Testis (tissue), 3 donors: ENCODE data around the gene HNRNPA2B1. TPM values are rescaled to one million over a fixed set of nuclear protein-coding genes. Genes with fewer than 3 reads are reported as not detected.

Experiments used
- DNase-seq: peaks from one replicate; pipeline ENCODE4 v3.0.0-alpha.2; 2019
- H3K27ac ChIP-seq, 2 donors: fragments of 200-600 bp; sonication (generic); one replicate each; pipeline ENCODE4 v1.5.1; 2019
- H3K27me3 ChIP-seq: fragments of 200-600 bp; sonication (generic); one replicate; pipeline ENCODE4 v1.5.1; 2019
- H3K36me3 ChIP-seq: fragments of 200-600 bp; sonication (generic); one replicate; pipeline ENCODE4 v1.5.1; 2017; ENCODE audit warnings: low read depth; ENCODE audit errors: missing control alignments
- H3K4me1 ChIP-seq: fragments of 200-600 bp; sonication (generic); one replicate; pipeline ENCODE4 v1.5.1; 2019
- H3K4me3 ChIP-seq, 2 donors: fragments of 200-600 bp; sonication (generic); one replicate each; pipeline ENCODE4 v1.5.1; 2017 to 2019
- H3K9me3 ChIP-seq: fragments of 200-600 bp; sonication (generic); one replicate; pipeline ENCODE4 v1.5.1; 2017
- CTCF ChIP-seq, 3 experiments: fragments of 450-650 bp in 2 of 3; fragments of 200-600 bp in 1 of 3; sonication (generic) in 1 of 3; IDR thresholded peaks; one replicate each; pipeline ENCODE4 v1.5.1; 2016 to 2019; ENCODE audit warnings: antibody characterized with exemption in 3 of 3, mild to moderate bottlenecking in 2 of 3, moderate library complexity in 1 of 3
- POLR2A ChIP-seq: fragments of 450-650 bp; IDR thresholded peaks from one replicate; pipeline ENCODE4 v1.6.1; 2017; ENCODE audit warnings: antibody characterized with exemption, mild to moderate bottlenecking, moderate library complexity
- WGBS, 2 donors: methylation state at CpG; one replicate each; pipeline ENCODE4 v1.1.5; 2018; 5-methylcytosine and 5-hydroxymethylcytosine counted together
- intact Hi-C: fragments of 100-400 bp; cut with DNase I; formaldehyde crosslinking; loops from one replicate; pipeline ENCODE4 v1.15.1; 2023; ENCODE audit warnings: low total_unique reads
- polyA plus RNA-seq: library from polyadenylated mRNA; stranded (reverse); fragments of 350-450 nt; fragmentation: Illumina TruSeq; extraction: RNeasy Lipid Tissue Mini Kit (QIAGEN cat#74804); gene quantifications from one replicate; pipeline ENCODE4 v1.2.3, GENCODE V29; 2014; ENCODE audit warnings: low read depth, low replicate concordance; ENCODE audit not compliant: insufficient read depth
- total RNA-seq, 2 donors: library from RNA; depleted of rRNA; stranded (reverse); fragments of >200 nt; gene quantifications; one replicate each; pipeline ENCODE4 v1.2.3, GENCODE V29; 2016

HNRNPA2B1 gene
- total and polyA plus RNA-seq, 3 donors from 2014 or later, result 343 to 659 (median 372) TPM

GRCh38 chr7:26160896-26161295 lies 39.6 kb downstream of the HNRNPA2B1 start:
- no peaks in the 10 kb centered on the region for H3K36me3 ChIP-seq
- WGBS, 2 donors, result 93 to 94% methylated on average over 2 of the region's 2 CpGs
- H3K27ac ChIP-seq, result no peak overlapping the region
- H3K4me1 ChIP-seq, result no peaks in the 10 kb centered on the region
- DNase-seq, result no peak
- TF ChIP-seq POLR2A (no peak), CTCF (IDR thresholded peaks at IDR 0.05) (no peak)
- H3K9me3 ChIP-seq, result no peaks in the 10 kb centered on the region
- no peak overlapping the region for H3K4me3 ChIP-seq
- intact Hi-C loops, result no loop called here
- H3K27me3 ChIP-seq, result no peaks in the 10 kb centered on the region

DNA sequence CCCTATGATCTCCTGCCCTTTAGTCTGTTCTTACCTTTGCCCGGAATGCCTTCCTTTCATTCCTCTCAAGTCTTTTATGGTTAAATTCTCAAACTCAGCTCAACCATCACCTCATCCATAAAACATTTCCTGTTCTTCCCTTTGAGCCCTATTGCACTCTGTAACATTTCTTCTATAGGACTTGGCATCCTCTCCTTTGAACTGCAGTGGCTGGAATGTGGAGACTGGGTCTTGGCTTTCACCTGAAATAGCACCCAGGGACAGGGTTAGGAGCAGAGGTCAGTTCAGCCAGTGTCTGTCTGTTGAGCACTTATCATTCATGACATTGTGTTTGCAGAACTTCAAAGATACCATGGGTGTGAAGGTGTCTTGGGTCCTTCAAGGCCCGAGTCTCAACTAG lies 41.3 kb downstream of the HNRNPA2B1 start:
- no peaks in the 10 kb centered on the region for H3K4me1 ChIP-seq
- no peak for DNase-seq
- H3K36me3 ChIP-seq, result no peaks in the 10 kb centered on the region
- 73 to 74% methylated on average over 2 of the region's 2 CpGs for WGBS, 2 donors
- TF ChIP-seq POLR2A (no peak), CTCF (IDR thresholded peaks at IDR 0.05) (no peak)
- H3K27me3 ChIP-seq, result no peaks in the 10 kb centered on the region
- H3K4me3 ChIP-seq, result no peak overlapping the region
- no peak overlapping the region for H3K27ac ChIP-seq
- intact Hi-C loops, result no loop called here
- no peaks in the 10 kb centered on the region for H3K9me3 ChIP-seq

DNA sequence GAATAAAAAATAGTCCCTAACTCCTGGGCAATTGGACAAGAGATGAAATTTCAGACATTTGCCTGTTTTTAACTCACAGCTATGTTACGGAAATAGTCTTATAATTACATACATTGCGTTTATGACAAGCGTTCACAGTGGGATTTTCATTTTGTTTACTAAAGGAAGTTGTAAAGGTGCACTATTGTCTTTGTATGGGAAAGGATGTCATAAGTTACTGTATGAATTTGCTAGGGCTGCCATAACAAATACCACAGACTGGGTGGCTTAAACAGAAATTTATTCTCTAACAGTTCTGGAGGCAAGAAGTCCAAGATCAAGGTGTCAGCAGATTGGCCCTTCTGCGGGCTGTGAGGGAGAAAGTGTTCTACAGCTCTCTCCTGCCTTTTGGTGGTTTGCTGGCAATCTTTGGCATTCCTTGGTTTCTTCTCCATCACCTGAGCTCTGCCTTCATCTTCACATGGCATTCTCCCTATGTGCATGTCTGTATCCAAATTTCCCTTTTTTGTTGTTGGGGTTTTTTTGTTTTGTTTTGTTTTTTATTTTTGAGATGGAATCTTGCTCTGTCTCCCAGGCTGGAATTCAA lies 42.9 kb downstream of the HNRNPA2B1 start:
- H3K4me3 ChIP-seq, result no peak overlapping the region
- H3K4me1 ChIP-seq, result no peaks in the 10 kb centered on the region
- H3K27ac ChIP-seq, result no peak overlapping the region
- no peak for DNase-seq
- H3K27me3 ChIP-seq, result no peaks in the 10 kb centered on the region
- 89 to 92% methylated on average over 4 of the region's 4 CpGs for WGBS, 2 donors
- TF ChIP-seq POLR2A (no peak), CTCF (IDR thresholded peaks at IDR 0.05) (no peak)
- no peaks in the 10 kb centered on the region for H3K36me3 ChIP-seq
- intact Hi-C loops, result no loop called here
- no peaks in the 10 kb centered on the region for H3K9me3 ChIP-seq

DNA sequence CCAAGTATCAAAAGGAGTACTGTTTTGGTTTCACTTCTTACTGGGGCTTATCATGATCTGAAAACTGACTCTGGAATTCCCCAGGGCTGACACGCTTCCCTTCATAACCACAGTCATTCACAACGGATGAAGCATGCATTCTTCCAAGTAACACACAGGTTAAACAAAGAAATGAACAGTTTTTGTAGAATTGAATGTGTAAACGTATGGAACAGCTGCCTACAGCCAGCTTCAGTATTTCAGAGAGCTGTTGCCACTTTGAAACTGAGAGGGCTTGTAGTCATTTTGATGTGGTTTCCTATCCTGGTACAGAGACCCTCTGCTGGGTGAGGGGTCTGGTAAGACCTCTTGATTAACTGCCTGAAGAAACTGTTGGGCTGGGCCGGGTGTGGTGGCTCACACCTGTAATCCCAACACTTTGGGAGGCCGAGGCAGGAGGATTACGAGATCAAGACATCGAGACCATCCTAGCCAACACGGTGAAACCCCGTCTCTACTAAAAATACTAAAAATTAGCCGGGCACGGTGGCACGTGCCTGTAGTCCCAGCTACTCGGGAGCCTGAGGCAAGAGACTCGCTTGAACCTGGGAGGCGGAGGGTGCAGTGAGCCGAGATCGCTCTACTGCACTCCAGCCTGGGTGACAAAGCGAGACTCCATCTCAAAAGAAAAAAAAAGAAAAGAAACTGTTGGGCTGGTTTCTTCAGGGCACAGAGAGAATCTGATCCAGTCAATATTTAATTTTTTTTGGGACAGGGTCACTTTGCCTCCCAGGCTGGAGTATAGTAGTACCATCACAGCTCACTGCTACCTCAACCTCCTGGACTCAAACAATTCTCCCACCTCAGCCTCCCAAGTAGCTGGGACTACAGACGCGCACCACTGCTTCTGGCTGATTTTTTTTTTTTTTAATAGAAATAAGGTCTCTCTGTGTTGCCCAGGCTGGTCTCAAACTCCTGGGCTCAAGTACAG lies 43.8 kb downstream of the HNRNPA2B1 start:
- Histone ChIP-seq H3K36me3 (no peaks in the 10 kb centered on the region), H3K27ac (no peak overlapping the region), H3K4me3 (no peak overlapping the region), H3K4me1 (no peaks in the 10 kb centered on the region), H3K9me3 (no peaks in the 10 kb centered on the region), H3K27me3 (no peaks in the 10 kb centered on the region)
- intact Hi-C loops, result no loop called here
- WGBS, 2 donors, result 77 to 80% methylated on average over 20 of the region's 20 CpGs
- no peak for DNase-seq
- no peak for TF ChIP-seq POLR2A
- TF ChIP-seq CTCF (IDR thresholded peaks at IDR 0.05), result no peak
